Ovary (tissue), 3 donors: ENCODE measurements around the gene RNU2-1.
"Not testable (repeated sequence)": the region's sequence is repeated elsewhere in the genome, so short reads cannot be mapped to it uniquely, and the experiment has no call there.

ENCODE experiments used
- POLR2A ChIP-seq: fragments of 450-650 bp; IDR thresholded peaks from one replicate; pipeline ENCODE4 v1.6.1; 2017; ENCODE audit warnings: antibody characterized with exemption, mild to moderate bottlenecking, moderate library complexity
- TF ChIP-seq, protein P1 (sequence below), 3 donors: fragments of 450-650 bp in 2 of 3; fragments of 200-600 bp in 1 of 3; IDR thresholded peaks; one replicate each; pipeline versions ENCODE4 v1.5.1 to v1.8.0; 2016 to 2022; ENCODE audit warnings: antibody characterized with exemption in 3 of 3, mild to moderate bottlenecking in 1 of 3
- donor health status: DM: no; HTN: no; CAD: no.

DNA sequence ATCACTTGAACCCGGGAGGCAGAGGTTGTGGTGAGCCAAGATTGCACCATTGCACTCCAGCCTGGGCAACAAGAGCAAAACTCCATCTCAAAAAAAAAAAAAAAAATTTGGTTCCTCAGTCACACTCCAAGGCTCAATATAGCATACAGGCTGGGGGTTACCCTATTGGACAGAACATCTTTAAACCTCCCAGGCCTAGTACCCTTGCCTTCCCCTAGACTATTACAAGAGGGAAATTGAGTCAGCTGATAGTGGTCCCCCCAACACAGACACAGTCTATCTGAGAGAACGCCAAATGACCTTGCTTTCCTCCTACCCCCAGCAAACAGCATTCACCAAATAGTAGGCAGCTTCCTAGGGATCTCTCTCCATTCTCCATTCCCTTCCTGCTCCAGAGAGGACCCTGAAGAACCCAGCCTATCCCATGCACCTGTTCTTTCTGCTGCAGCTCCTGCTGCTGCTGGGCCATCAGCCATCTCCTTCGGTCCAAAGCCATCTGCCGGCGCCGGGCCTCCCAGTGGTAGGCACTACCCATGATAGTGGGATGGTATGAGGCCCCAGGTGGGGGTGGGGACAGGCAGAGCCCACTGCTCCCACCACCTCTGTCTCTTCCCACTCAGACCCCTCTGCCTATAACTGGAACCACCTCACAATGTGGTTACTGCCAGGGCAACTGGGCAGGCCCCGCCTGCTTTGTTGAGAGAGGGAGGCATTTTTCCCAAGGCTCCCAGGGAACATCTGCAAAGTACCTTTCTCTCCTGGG, 5.6 kb downstream of the RNU2-1 start, which contains the start of gene CCDC200:
- TF ChIP-seq, protein P1, sequence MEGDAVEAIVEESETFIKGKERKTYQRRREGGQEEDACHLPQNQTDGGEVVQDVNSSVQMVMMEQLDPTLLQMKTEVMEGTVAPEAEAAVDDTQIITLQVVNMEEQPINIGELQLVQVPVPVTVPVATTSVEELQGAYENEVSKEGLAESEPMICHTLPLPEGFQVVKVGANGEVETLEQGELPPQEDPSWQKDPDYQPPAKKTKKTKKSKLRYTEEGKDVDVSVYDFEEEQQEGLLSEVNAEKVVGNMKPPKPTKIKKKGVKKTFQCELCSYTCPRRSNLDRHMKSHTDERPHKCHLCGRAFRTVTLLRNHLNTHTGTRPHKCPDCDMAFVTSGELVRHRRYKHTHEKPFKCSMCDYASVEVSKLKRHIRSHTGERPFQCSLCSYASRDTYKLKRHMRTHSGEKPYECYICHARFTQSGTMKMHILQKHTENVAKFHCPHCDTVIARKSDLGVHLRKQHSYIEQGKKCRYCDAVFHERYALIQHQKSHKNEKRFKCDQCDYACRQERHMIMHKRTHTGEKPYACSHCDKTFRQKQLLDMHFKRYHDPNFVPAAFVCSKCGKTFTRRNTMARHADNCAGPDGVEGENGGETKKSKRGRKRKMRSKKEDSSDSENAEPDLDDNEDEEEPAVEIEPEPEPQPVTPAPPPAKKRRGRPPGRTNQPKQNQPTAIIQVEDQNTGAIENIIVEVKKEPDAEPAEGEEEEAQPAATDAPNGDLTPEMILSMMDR (IDR thresholded peaks at IDR 0.05), result not testable (repeated sequence)
- not testable (repeated sequence) for TF ChIP-seq POLR2A
